Activated gamma-delta T cell (primary cell): ENCODE measurements around the gene ZBTB49.
"Not testable (repeated sequence)": the region's sequence is repeated elsewhere in the genome, so short reads cannot be mapped to it uniquely, and the experiment has no call there.

Experiments
- DNase-seq: peaks from one replicate; lab custom pipeline; 2025; lab: John Stamatoyannopoulos, UW

Gene ZBTB49

DNA sequence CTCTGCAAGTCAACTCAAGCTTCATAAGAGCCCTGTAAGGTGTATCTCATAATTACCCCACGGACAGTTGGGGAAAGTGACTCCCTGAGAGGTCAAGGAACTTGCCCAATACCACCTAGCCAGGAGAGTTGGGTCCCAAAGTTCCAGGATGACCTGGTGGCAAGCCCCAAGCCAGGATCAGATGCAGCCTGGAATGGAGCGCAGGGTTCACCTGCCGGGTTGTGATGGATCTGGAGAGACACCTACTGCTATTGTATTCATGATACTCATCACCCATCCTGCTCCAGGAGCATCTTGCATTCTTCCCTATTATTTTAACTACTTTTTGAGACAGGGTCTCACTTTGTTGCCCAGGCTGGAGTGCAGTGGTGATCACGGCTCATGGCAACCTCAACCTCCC, 36.1 kb downstream of the ZBTB49 start:
- no peak for DNase-seq

DNA sequence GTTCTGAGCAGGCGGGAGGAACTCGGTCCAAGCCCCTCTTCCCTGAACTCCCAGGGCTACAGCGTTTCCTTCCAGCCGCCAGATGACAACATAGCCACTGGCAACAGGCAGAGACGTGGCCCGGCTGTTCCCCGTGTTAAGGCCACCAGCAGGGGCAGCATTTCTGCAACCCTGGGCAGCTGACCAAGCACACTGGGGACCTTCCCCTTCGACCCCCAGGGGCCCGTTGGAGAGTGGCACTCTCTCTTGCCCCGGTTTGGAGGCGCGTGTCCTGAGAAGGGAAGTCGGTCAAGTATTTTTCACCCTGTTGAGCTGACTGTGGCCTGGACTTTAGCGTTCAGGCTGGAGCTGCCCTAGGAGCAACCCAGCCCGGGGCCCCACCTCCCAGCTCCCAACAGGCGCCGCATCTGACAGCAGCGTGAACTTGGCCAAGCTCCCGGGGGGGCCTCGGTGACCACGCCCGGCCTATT, 37.6 kb downstream of the ZBTB49 start:
- no peak for DNase-seq

DNA sequence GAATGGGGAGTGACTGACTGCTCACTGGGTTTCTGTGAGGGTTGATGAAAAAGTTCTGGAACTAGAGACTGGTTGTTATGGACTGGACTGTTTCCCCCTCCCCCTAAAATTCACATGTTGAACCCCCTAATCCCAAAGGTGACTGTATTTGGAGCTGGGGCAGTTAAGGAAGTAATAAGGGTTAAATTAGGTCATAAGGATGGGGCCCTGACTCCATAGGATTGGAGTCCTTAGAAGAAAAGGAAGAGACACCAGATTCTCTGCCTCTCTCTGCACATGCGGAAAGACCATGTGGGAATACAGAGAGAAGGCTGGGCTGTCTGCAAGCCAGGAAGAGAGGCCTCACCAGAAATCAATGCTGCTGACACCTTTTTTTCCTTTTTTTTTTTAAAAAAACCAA, 38.2 kb downstream of the ZBTB49 start:
- no peak for DNase-seq

DNA sequence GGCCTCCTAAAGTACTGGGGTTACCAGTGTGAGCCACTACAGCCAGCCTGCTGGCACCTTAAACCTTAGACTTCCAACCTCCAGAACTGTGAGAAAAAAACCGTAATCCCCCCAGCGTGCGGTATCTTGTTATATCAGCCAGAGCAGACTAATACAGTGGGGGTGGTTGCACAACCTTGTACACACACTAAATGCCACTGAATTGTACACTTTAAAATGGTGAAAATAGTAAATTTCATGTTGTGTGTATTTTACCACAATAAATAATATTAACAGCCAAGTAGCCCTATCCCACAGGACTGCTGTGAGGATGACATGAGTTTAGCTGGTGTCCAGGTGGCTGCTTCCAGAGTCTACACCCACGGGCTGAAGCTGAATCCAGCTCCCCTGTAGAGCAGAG, 38.8 kb downstream of the ZBTB49 start:
- no peak for DNase-seq

DNA sequence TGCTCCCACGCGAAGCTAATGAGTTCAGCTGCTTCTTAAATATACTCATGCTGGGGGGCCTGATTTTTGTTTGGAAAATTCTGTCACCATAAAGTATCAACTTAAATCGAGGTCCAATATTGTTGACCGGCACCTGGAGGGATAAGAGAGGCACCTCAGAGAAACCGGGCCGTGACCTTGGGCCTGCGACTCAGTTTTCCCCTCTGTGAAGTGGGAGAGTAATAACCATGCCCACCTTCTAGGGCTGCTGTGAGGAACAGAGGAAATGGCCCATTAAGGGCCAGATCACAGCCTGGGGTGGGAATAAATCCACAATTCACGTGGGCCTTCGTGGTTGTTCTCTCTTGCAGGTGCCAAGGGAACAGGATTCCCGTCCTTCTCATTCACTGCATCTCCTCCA, 39.4 kb downstream of the ZBTB49 start:
- no peak for DNase-seq

DNA sequence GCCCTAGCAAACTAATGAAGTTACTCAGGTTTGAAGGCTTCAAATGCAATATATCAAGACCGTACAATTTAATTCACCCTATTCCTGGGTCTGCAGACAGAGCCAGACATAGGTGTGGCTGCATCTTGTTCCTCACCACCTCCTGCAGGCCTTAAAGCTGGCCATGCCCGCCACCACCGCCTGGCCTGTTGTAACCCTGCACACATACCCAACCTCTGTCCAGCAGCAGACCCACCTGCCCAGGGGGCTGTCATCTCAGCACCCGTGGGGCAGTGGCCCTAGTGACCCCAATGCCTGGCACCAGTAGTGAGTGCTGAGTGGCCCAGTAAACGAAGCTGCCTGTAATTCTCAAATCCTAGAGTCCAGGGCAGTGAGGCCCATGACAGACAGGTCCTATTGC, 40.7 kb downstream of the ZBTB49 start:
- DNase-seq = no peak

DNA sequence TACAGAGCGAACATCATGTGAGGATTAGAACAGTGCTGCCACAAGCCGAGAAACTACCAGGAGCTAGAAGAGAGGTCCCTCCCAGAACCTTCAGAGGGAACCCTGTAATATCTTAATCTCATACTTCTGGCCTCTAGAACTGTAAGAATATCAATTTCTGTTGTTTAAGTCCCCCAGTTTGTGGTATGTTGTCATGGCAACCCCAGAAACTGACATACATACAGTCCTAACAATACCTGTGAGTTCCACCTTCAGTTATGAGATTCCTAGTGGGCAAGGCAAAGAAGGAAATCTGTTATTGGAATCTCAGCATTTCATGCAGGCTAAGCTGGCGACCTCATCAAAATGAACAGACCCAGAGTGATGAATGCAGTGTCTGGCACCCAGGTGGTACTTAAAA, 42.5 kb downstream of the ZBTB49 start:
- DNase-seq = no peak

DNA sequence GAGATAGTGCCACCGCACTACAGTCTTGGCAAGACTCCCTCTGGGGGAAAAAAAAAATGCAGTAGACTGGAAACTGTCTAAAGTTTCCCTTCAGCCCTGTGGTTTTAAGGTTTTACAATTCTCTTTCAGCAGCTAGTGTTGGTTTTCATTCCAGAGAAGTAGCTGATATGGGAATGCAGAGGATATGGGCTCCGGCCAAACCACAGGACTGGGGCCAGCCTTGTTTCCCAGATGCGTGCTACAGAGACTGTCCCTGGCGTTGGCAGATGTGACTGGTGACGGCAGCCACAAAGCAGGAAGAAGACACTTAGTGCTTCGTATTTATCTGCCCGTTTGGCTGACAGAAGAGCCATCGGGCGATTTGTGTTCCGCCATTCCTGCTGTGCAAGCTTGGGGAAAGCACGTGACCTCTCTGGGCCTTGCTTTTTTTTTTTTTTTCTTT, 43.2 kb downstream of the ZBTB49 start:
- DNase-seq = no peak

DNA sequence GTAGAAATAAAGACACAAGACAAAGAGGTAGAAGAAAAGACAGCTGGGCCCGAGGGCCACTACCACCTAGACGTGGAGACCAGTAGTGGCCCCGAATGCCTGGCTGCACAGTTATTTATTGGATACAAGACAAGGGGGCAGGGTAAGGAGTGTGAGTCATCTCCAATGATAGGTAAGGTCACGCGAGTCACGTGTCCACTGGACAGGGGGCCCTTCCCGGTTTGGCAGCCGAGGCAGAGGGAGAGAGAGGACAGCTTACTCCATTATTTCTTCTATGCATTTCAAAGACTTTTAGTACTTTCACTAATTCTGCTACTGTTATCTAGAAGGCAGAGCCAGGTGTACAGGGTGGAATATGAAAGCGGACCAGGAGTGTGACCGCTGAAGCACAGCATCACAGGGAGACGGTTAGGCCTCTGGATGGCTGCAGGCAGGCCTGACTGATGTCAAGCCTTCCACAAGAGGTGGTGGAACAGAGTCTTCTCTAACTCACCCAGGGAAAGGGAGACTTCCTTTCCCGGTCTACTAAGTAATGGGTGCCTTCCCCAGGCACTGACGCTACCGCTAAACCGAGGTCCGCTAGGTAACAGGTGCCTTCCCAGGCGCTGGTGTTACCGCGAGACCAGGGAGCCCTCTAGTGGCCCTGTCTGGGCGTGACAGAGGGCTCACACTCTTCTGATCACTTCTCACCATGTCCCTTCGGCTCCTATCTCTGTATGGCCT, 44.9 kb downstream of the ZBTB49 start:
- DNase-seq = peak; percentile 21

DNA sequence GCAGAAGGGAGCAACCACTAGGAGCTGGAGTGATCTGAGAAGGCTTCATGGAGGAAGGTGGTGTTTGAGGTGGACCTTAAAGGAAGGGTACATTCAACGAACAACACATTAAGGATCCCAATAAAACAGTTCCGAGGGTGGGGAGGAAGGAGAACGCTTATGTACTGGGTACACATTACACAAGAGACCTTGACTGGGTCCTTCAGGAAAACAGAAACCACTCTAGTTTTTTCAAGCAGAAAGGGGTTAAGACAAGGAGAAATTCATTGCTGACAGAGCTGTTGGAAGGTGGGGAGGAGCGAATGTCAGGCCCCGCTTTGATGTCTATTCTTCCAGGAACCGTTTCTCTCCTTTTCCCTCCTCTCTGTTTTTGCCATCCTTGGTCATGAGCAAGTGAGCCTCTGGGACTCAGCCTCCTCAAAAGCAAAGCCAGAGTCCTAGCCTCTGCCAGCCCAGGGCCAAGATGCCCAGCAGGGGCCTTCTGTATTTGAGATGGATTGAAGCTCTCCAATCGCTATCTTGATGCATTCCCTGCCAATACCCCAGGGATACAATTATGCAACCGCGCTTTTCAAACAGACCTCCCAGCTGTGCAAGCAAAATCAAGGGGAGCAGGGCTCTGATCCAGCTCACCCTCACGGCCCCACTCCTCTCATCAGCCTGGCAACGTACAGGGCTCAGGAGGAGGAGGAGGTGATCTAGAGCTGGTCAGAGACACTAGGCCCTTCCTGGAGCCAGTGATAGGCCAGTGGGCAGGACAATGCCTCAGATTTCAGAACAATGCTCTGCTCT, 48.4 kb downstream of the ZBTB49 start:
- DNase-seq = no peak

DNA sequence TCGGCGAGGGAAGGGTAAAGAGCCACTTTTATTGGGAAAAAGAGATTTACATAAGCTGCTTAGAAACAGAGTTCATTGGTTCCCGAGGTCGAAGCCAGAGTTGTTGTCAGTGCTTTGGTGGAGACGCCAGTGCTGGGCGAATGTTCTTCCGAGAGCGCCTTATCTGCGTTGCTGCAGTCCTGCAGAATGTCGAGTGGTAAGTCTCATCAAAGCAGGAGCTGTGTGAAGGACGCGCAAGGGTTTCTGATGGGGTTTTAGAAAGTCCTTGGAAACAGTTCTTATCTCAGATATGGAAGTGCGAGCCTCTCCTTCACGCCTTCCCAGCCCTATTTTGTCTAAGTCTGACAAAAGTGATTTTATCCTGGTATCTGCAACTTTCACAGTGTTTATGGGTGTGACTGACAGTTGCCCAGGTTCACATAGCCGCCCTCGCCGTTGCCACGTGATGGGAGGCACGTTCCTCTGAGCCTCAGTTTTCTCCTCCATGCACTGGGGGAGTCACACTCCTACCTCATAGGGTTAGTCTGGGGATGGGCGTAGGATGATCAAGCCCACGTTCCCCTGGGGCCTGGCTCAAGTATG, 49.5 kb downstream of the ZBTB49 start:
- no peak for DNase-seq

DNA sequence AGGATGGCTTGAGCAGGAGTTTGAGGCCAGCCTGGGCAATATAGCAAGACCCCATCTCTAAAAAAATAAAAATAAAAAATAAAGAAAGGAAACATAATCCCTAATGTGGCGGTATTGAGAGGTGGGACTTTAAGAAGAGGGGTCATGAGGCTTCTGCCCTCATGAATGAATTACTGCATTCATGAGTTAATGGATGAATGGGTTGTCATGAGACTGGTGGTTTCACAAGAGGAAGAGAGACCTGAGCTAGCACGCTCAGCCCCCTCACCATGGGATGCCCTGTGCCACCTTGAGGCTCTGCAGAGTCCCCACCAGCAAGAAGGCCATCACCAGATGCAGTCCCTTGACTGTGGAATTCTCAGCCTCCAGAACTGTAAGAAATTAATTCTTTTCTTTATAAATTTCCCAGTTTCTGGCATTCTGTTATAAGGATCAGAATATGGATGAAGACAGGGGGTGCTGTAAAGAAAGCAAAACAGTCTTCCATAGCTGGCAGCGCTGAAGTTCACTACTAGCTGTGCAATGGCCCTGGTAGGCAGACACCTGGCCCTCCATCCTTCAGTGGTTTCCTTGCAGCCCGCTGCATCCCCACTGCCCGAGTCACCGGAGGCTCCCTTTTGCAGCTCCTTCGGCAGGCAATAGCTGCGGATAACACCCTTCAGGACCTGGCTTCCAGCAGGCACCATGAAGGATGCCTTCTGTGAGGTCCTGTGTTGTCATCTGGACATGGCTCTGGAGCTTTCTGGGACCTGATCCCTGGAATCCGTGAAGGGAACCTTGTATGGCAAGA, 52.0 kb downstream of the ZBTB49 start:
- no peak for DNase-seq

DNA sequence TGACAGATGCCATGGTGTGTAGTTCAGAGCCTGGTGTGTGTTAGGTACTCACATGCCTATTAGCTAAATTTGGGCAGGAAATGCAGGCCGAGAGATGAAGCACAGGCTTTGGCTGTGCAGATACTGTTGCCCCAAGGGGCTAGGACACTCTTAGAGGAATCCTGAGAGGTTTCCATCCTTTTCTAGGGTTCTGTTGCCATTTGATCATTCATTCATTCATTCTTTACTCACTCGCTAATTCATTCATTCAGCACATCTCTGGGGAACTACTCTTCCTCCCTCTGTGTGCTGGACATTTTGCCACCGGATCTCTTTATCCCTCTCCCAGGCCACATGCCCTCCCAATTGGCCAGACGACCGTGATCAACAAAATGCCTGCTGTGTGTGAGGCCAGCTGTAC, 53.0 kb downstream of the ZBTB49 start:
- no peak for DNase-seq

DNA sequence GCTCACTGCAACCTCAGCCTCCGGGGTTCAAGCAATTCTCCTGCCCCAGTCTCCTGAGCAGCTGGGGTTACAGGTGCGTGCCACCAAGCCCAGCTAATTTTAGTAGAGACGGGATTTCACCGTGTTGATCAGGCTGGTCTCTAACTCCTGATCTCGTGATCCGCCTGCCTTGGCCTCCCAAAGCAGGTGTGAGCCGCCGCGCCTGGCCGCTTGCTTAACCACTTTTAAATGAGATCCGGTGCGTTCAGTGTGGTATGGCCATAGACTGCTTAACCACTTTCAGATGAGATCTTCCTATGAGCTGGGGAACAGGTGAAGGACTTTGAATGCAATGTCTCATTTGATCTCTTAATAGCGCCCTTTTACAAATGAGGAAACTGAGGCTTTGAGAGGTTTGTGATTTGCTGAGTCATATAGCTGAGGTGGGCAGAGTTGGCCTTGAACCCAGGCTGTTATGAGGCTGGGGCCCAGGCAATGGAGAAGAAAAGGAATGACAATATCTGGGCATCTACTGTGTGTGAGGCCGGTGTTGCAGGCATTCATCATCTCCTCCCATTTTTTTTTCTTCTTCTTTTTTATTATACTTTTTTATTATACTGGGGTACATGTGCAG, 55.0 kb downstream of the ZBTB49 start:
- no peak for DNase-seq

DNA sequence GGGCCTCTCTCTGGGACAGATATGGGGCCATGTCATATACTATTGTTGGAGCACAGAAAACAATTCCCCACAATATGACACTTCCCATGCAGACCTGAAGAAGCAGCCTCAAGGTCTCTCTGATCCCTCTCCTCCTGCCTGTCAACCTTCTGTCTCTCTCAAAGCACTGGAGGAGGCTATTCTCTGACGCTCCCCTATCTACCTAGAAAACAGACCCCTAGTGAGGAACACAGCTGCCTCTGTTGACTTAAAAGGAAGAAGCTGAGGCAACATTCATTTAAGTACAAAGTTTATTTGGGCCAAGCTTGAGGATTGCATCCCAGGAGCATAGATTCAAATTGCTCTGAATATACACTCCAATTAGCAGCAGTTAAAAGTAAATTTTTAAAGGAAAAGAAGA, 57.5 kb downstream of the ZBTB49 start:
- DNase-seq = no peak

DNA sequence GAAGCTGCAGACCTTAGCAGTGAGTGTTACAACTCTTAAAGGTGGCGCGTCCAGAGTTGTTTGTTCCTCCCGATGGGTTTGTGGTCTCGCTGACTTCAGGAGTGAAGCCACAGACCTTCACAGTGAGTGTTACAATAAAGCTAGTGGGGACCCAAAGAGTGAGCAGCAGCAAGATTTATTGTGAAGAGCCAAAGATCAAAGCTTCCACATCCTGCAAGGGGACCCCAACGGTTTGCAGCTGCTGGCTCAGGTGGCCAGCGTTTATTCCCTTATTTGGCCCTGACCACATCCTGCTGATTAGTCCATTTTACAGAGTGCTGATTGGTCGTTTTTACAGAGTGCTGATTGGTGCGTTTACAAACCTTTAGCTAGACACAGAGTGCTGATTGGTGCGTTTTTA, 58.5 kb downstream of the ZBTB49 start:
- DNase-seq = not testable (repeated sequence)

DNA sequence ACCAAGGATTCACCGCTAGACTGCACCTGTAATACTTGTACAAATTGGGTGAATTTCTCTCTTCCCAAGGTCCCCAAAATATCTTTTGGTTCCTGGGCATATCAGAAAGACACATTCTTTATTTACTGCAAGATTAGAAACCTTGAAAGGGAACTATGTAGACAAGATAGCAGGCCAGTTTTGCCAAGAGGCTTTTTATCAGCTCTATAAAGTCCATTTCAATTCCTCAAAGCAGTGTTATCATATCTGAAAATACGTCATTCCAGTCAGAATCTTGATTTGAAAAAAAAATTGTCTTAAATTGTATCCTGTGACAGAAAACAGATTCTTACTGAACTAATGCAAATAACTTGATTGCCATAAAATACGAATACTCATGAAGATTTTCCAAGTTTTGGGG, 59.8 kb downstream of the ZBTB49 start:
- no peak for DNase-seq

DNA sequence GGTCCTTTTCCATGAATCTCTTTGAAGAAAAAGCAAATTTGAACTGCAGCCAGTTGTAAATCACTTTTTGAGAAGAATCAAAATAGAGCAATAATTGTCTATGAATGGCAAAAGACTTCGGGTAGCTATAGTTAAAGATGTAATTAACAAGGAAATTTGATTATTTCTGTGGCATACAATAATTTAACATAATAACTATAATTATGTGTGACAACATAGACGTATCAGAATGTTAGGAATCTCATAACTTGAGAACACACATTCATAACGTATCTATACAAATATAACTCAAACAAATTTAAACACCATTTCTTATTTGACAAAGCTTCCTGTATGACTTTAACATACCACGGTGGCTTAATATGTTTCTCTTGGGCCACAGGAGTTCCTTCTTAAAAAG, 60.9 kb downstream of the ZBTB49 start:
- no peak for DNase-seq

DNA sequence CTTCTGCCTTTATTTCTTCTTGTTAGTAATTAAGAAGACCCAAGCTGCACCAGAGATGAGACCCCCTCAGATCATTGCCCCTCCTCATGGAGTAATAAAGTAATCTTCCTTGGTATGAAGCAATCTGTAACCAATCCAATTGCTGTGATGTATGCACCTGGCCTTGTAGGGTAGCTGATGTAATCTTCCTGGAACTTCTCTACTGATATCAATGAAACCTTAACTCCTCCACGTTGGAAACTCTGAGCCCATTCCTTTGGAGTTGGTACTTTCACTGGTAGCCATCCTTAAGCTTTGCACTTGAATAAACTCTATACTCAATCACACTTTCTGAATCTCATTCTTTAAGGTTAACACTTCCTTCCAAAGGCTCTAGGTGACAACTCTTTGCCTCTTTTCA, 65.3 kb downstream of the ZBTB49 start:
- no peak for DNase-seq

DNA sequence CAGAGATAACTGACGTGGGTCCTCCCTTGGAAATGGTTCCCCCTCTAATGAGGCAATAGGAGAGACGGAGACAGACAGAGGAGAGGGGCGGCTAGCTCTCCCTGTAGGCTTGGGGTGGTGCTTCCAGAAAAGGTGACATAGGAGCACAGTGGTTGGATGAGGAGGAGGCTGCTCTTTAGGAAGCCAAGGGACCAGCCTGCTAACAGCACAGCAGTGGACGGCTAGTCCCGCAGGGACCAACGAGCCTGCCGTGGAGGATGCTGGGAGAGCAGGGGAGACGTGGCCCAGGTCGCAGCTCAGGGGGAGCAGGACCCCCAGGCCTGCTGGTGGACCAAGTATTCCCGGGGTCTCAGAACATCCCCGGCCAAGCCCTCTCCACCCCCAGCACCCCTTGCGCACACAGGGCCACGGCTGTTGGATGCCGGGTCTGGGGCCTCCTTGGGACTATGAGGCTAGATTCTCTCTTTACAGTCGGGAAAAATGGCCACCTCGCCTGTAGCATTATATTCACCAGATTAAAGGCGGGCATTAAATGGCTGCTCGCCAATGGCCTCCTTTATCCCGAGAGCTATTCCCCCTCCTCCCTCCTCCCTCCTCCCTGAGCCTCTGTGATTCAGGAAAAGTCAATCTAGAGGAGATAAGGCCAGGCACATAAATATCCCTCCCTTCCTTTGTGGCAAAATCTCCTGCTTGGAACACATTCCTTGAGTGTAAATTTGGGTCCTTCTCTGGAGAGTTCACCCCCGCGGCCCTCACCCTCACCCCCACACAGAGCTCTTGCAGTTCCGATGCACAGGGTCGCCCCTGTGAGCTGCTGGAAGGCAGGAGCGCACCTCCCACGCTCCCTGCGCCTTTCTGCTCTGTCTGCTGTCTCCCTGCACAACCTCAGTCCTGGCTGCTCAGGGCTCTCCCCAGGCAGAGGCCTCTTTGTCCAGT, 66.3 kb downstream of the ZBTB49 start:
- DNase-seq = no peak
